Fibroblast of skin of left biceps (primary cell): ENCODE data around the gene ERI3.

Experiments
- DNase-seq, 2 experiments: peaks; one replicate each; pipeline ENCODE4 v3.0.0-alpha.2; 2013; ENCODE audit warnings: low read depth in 2 of 2

ERI3 gene

GRCh38 chr1:44348061-44348485 lies 7.0 kb downstream of the ERI3 start:
- no peak for DNase-seq

DNA sequence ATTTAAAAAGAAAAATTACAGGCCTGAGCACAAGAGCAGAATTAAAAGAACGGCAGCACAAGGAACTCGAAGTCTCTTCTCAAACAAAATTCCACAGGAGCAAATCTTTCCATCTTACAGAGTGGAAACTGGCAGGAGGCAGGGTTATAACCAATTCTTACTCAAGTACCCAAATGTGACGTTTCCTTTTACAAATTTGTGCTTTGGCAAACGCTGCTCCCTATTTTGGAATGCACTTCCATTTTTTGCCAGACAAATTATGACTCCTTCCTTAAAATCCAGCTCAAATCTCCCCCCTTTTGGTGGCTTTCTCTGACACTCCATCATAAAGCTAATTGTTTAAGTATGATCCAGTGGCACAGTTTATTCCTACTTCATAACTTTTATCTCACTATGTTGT lies 7.8 kb downstream of the ERI3 start:
- no peak for DNase-seq

- DNase-seq, result no peak
These were observed 8.2 kb downstream of the ERI3 start for GRCh38 chr1:44346878-44347277.

DNA sequence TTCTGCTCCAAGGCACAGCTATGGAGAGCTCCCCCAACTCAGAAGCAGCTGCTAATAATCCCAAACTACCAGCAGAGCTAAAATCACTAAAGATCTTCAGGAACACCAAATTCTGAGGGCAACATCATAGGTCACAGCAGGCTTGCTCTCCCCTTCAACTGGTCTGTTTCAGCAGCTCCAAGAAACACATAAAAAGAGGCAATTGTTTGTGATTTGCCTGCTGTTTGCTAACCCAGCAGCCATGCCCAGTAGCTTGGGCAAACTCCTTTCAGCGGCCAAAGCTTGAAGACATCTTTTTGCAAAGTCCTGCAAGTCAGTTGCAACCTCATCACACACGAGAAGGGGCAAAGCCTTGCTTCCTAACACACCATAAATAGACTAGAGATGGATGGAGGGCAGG lies 8.9 kb downstream of the ERI3 start:
- no peak for DNase-seq

DNA sequence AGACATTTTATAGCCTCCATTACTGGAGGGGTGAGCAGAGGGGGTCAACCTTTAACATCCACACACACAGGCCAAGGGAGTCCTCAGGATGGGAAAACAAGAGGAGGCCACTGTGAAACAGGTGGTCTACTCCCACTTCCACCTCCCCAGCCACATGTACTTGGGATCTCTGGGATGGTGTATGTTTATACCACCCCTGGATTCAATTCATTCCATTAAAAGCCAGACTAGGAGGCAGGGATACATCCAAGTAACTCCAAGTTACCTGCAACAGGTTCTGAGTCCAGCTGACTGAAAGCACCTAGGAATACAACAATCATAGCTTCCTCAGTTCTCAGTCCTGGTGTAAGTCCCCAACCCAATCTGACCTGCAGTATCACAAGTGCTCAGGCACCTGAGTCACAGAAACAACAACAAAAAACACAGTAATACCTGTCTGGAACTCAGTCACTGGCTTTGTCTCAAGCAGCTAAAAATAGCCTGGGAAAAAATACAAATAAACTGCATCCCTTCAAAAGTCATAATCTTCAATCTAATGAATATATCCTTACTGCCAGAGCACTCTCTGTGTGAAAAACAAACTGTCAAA lies 9.8 kb downstream of the ERI3 start:
- DNase-seq, result no peak

DNA sequence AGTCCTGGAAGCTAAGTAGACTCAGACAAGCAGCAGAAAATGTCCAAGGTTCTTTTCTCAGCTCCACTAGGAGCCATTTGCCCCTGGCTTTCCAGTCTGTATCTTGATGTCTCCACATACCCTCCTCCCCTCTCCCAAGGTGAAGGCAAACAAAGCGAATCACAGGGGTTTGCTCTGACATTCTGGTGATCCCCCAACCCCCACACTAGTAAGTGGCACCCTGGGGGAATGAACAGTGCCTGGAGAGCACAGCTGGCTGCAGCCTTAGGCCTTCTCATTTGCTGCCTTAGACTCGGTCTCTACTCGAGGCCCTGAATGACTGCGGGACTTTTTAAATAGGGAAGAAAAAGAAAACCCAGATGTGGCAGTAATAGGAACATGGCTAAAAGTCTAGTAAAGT lies 15.3 kb downstream of the ERI3 start:
- DNase-seq, result no peak

DNA sequence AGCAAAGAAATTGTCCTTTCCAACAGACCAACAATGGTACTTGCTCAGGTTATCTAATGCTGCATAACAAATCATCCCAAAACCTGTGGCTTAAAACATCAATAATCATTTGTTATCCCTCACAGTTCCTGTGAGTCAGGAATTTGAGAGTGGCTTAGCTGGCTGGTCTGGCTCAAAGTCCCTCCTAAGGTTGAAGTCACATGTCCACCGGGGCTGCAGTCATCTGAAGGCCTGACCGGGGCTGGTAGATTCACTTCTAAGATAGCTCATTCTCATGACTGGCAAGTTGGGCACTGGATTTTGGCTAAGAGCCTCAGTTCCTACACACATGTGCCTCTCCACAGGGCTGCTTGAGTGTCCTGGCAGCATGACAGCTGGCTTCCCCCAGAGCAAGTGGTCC lies 16.9 kb downstream of the ERI3 start:
- no peak for DNase-seq

- DNase-seq, result no peak
These were observed 18.4 kb downstream of the ERI3 start for GRCh38 chr1:44336668-44337067.

- DNase-seq, result no peak
These were observed 20.1 kb downstream of the ERI3 start for GRCh38 chr1:44334968-44335367.

DNA sequence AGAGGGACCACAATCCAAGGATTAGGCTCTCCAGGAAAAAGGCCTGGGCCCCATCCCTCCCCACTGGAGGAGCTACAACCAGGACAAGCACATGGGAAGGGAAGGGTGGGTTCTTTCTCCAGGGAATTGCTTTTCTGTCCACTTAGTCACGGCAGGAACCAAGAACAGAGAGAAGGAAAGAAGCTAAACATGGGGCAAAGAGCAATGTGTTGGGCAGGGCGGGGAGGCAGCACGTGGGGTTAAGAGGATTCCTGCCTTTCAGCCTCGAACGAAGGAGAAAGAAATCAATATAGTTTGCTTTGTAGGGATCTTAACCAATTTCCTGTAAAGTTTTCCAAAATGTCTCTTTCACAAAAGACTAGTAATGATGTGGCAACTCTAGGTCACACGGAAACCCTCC lies 21.7 kb downstream of the ERI3 start:
- no peak for DNase-seq

DNA sequence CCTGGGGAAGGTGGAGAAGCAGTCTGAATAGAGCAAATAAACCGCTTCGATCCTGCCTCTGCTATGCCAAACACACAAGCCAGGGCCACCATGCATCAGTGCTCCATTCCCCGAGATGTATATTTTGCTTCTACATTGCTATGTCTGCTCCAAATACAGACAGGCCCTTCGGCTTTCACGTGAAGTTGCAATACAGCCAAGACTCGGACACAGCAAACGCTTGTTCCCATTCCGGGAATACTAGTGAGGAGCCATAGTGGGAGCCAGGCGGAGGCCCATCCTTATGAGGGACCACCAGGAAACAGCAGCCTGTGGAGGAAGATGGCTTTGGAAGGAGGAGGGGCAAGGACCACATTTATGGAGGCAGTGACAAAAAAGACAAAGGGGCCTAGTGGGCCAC lies 22.6 kb downstream of the ERI3 start:
- no peak for DNase-seq

DNA sequence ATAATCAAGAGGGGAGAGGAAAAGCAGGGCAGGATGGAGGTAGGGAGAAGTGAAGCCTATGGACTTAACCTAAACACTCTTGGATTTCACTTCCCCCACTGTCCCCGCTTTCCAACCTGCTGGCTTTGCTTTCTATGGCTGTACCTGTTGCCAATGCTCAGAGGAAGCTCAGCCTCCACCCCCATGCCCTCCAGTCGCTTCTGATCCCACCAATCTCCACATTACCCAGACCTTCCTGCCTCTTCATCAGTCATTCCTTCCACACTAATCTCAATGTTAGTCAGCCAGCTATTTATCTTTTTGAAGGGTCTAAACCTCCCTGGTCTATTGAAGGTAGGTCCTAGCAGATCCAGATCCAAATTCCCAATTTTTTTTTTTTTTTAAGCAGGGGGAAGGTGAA lies 24.1 kb downstream of the ERI3 start:
- no peak for DNase-seq

- DNase-seq, result no peak
These were observed 26.2 kb downstream of the ERI3 start for GRCh38 chr1:44328671-44329416.

DNA sequence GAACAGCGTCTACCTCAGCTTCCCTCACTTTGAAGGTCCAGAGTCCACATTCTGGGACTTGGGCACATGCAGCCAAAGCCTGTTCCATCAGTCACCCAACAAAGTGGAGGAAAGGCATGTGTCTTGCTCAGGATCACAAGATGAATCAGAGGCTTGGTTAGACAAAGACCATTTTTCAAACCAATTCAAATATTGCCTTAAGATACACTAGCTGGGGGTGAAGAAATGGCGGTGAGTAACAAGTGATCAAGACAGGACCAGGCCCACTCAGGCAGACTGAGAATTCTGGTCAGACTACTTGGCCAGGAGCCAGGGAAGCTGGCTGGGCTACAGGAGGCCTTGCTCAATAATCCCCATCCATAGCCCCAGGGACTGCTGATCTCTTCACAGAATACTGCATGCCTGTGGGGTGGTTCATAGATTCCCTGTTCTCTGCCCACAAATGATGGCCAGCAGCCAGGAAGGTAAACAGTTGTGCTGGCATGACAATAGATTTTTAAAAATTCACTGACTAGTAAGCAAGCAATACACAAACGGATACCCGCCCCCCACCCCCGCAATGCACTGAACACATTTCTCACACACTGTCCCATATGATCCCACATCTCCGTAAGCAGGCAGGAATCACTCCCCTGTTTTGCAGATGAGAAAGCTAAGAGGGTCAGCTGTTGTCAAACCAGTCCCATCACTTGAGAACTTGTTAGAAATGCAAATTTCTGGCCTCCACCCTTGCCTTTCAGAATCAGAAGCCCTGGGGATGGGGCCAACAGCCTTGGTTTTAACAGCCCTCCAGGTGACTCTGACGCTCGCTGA lies 27.2 kb downstream of the ERI3 start:
- peak; percentile 100 for DNase-seq

DNA sequence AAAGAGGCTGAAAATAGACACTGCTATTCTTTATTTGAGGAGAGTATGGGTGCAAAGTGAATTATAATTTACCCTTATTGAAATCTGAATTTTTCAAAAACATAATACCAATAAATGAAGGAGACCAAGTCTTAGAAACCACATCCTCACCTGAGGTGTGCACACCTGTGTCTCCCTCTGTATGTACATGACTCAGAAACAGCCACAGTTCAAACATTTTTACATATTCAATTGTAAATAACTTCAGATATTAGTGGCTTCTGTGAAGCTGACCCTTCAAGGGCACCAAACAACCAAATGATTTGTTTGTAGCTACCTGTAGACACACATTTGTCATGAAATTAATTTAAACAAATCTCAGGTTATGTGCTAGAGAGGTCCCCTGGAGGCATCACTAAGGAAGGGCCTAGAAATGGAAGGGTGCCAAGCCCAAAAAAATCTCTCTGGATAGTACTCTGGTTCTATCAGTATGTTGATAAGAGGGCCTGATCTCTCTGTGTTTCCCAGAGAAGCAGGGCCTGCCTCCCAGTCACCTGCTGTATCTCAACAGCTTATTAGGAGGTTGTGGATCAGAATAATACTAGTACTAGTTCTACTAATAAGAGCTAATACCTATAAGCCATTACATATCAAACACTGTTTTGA lies 28.1 kb downstream of the ERI3 start:
- DNase-seq, result no peak

GRCh38 chr1:44326024-44326701 lies 28.9 kb downstream of the ERI3 start:
- DNase-seq, result no peak

- no peak for DNase-seq
These were observed 31.1 kb downstream of the ERI3 start for GRCh38 chr1:44323947-44324346.

- DNase-seq, result no peak
These were observed 32.7 kb downstream of the ERI3 start for GRCh38 chr1:44322367-44322766.

DNA sequence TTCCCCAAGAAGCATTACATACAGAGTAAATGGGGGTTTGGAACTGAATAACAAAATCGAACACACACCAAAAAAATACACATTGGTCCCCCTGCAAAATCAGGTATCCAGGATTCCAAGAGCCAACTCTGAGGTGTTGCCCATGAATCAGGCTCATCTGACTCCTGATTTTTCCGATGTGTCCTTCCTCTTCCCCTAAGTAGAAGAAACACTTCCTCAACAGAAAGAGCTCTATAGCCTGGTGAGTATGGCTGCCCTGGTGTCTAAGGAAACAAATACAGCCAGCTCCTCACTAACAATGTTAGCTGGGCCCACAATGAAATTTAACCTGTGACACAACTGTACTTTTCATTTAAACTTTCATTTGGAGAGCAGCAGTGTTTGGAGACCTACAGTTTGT lies 33.6 kb downstream of the ERI3 start:
- no peak for DNase-seq

DNA sequence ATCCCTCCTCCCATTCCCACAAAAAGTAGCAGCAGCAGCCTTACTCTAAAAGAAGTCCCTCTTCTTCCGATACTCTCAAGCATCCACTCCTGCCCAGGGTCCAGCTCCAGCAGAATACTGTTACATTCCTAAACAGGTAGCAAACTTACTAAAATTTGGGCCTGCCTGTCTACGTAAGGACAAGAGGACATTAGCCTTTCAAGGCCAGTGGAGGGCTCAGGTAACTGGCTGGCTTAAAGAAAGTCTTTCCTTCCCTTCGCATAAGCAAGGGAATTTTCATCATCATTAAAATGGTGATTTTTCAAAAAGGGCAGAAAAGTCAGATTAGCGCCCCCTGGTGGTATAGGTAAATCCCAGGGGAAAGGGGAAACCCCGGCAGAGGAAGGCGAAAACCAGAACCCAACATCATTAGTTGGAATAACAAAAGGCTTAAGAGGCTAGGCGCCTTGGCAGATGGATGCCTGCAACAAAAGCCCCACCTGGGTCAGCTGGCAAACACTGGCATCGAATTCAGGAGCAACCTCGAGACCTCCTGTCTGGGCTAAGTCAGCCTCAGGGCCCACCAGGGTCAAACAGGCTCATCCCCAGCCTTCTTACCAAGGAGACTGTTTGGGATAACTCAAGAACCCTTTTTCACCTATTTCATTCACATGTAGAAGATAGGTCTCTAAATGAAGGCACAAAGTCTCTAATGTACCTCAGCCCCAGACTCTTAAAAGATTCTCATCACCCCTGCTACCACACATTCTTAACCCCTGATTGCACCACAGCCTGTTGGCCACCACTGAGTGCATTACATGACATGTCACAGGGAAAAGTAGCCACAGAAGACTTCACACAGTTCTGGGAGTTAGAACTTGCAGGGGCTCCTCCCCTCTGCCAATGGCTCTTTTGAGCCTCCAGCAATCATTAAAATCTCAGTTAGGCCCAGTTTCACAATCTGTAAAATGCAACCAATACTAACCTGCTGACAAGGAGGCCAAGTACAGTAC lies 36.7 kb downstream of the ERI3 start:
- DNase-seq, result no peak
